CD4-positive, alpha-beta T cell treated with Interleukin-15 for 4 hours (primary cell): ENCODE measurements around the gene LMF2.

Experiments
- DNase-seq: peaks from one replicate; pipeline ENCODE4 v3.0.0-alpha.2; 2020; ENCODE audit warnings: low spot score

Gene LMF2, protein sequence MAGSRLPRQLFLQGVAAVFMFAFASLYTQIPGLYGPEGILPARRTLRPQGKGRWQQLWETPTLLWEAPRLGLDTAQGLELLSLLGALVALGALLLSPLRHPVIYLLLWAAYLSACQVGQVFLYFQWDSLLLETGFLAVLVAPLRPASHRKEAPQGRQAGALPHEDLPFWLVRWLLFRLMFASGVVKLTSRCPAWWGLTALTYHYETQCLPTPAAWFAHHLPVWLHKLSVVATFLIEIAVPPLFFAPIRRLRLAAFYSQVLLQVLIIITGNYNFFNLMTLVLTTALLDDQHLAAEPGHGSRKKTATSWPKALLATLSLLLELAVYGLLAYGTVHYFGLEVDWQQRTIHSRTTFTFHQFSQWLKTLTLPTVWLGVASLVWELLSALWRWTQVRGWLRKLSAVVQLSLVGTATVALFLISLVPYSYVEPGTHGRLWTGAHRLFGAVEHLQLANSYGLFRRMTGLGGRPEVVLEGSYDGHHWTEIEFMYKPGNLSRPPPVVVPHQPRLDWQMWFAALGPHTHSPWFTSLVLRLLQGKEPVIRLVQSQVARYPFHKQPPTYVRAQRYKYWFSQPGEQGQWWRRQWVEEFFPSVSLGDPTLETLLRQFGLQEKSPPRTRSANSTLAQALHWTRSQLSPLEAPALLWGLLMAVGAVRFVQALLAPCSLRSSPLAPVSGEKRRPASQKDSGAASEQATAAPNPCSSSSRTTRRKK

DNA sequence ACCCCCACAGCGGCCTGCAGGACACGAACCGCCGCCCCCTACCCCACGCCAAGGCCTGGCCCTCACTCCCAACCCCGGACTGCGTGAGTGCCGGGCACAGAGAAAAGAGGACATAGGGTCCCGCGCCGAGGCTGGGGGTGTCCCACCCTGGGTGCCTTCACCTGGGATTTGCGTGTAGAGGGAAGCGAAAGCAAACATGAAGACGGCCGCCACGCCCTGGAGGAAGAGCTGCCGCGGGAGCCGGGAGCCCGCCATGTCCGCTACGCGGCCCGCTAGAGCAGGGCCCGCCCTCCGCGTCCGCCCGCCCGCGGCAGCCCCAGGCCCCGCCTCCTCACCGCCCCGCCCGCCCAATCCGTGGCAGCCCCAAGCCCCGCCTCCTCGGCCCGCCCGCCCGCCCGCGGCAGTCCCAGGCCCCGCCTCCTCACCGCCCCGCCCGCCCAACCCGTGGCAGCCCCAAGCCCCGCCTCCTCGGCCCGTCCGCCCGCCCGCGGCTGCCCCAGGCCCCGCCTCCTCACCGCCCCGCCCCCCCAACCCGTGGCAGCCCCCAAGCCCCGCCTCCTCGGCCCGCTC is at the start of gene LMF2:
LMF2 (minus strand) TSS at position 282 of the 570 bp plus-strand sequence; CDS start at position 255, 27 bp downstream.
- peak; percentile 92 for DNase-seq

DNA sequence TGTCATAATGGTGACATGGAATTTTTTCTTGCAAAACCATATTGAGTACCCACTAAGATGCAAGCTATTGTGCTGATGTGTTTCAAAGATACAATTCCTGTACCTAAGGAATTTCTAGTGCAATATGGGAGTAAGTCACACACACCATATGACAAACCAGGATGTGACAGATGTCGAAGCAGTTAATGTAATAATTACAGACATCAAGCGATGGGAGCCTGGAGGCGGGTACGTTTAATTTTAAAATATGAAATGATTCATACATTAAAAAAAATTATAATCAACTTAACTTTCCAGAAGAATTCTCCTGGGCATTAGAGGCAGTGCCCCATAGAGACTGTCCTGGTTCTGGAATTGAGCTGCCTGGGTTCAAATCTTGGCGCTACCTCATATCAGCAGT is 49.2 kb upstream of the LMF2 start:
- no peak for DNase-seq

DNA sequence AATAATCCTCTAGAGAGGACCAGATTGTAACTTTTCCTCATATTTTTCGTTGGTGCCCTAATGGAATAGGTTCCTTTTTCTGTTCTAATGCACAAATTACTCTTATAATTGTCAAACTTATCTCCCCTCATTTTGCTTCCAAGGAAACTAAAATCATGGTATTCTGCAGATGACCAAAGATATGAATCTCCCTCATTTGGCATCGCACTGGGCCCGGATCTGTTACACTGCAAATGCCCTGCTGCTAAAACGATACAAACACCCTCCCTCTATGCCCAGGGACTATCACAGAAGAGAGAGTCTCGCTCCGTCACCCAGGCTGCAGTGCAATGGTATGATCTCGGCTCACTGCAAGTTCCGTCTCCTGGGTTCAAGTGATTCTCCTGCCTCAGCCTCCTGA is 45.8 kb upstream of the LMF2 start:
- no peak for DNase-seq

DNA sequence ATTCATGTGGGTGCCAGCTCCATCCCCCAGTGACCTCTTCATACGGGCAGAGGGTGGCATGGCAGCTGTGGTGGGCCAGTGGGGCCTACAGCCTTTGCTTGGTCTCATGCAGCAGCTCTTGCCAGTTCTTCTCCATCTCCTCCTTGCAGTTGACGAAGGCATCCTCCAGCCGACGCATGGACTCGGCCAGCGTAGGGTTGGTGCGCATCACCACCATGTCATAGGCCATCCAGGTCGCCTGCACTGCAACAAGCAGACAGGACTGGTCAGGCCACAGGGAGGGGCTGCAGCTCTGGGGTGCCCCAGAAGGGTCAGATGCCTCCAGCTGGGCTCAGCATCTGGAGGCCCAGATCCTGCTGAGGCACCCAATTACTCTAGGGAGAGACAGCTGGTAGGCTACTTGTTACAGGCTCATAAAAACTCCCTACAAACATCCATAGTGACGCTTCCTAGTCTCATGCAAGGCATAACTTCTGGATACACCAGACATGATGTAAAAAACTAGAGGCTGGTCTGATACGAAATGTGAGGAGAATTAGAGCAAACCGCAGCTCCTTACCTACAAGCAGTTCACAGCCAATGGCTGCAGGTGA is 43.8 kb upstream of the LMF2 start:
- no peak for DNase-seq

DNA sequence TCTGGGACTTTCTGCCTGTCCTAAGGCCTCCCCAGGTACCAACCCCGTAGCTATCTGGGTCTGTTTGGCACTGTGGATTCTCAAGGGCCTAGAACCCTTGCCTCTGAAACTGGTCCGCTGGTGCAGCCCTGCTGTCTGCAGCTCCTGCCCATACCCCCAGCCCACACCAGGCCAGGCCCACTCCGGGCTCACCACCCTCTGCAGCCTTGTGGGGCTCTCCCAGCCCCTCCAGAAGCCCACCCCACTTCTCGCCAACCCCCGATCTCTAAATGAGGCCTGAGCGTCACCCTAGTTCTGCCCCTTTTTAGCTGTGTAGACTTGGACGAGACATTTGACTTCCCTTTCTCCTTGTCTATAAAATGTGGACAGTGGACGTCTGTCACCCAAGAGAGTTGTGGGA is 42.9 kb upstream of the LMF2 start:
- no peak for DNase-seq

DNA sequence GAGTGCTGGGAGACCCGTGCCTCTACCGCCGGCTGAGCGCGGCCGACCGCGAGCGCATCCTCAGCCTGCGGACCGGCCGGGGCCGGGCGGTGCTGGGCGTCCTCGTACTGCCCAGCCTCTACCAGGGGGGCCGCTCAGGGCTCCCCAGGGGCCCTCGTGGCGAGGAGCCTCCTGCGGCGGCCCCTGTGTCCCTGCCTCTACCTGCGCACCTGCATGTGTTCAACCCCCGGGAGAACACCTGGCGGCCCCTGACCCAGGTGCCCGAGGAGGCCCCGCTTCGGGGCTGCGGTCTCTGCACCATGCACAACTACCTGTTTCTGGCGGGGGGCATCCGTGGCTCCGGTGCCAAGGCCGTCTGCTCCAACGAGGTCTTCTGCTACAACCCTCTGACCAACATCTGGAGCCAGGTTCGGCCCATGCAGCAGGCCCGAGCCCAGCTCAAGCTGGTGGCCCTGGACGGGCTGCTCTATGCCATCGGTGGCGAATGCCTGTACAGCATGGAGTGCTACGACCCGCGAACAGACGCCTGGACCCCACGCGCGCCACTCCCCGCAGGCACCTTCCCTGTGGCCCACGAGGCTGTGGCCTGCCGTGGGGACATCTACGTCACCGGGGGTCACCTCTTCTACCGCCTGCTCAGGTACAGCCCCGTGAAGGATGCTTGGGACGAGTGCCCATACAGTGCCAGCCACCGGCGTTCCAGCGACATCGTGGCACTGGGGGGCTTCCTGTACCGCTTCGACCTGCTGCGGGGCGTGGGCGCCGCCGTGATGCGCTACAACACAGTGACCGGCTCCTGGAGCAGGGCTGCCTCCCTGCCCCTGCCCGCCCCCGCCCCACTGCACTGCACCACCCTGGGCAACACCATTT is 41.7 kb upstream of the LMF2 start:
- no peak for DNase-seq

DNA sequence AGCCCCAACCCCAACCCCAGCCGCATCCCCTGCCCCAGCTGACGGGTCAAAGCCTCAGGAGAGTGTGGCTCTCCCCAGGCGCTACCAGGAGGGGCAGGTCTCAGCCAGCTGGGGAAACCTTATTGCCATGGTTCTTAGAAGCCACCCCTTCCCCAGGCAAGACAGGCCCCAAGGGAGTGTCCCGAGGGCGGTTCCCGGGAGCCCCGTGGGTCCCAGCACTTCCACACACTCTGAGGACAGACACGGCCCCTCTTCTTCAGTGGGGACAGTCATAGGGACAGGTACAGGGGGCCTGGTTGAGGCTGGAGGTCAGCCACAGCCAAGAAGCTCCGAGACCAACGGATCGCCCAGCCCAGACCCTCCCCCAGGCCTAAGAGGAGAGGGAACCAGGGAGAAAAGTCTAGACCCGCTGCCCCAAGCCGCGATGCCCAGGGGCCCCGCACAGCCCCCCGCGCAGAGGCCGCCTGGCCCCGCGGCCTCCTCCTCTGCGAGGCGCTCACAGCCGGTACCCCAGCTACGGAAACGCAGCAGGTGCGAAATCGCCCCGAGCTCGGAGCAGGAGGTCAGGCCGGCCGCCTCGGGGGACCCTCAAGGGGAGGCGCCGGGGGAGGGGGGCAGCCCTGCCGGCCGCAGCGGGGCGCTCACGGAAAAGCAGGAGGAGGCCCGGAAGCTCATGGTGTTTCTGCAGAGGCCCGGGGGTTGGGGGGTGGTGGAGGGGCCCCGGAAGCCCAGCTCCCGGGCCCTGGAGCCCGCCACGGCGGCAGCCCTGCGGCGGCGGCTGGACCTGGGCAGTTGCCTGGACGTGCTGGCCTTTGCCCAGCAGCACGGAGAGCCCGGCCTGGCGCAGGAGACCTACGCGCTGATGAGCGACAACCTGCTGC is 40.8 kb upstream of the LMF2 start:
- peak; percentile 57 for DNase-seq

DNA sequence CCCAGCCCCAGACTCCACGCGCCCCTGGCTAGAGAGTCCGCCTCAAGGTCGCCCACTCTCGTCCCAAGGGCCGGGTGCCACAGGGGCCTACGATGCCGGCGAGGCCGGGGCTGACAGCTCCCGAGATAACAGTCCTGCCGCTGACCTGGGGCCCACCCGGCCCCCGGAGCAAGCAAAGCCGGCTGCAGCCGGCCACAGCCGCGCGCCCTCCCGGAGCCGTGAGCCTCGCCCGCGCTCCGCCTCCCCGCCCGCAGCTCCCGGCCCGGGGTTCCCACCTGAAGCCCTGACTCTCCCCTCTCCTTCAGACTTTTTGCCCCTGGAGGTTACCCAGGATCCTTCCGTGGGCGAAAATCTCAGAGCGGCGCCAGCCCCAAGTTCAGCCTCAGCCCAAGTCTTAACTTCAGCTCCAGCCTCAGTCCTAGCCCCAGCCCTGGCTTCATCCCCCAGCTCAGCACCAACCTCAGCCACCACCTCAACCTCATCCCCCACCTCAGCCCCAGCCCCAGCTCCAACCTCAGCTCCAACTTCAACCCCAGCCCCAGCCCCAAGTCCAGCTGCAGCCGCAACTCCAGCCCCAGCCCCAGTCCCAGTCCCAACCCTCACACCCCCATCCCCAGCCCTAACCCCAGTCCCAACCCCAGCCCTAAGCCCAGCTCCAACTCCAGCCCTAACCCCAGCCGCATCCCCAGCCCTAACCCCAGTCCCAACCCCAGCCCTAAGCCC is 39.9 kb upstream of the LMF2 start:
- no peak for DNase-seq

DNA sequence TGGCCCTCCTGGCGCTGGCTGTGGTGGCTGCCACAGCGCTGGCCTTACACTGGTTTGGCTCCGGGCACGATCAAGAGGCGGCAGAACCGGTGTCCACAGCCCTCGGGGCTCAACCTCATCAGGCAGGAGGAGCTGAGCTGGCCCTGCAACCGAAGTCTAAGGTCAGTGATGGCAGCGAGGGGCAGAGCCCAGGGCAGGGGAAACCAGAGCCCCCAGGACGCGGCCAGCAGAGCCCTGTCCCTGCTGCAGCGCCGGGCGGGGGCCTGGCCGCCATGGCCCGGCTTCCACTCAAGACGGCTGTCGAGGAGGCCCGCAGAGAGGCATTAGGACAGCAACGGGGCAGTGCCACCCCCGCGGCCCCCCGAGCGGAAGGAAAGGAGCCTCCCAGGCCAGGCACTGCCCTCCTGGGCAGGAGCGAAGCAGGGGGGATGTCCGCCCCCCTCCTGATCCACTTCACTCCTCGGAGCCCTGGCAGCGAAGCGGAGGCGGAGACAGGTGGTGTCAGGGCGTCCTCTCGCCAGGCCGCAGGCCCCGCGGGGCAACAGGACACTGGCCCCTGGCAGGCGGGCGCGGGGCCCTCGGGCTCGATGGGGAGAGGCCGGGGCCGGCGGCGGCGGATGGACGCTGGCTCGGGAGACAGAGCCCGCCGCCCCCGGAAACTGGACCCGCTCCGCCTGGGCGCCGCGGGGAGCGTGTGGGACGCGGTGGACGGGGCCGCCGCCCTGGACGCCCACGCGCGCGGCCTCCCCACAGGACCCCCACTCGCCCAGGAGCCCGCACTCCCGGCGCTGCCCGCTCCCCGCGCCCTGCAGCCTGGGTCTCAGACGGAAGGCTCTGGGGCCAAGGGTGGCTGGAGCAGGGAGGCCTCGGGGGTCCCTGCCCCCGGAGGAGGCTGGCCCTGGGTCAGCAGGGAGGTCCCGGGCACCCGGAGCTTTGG is 39.1 kb upstream of the LMF2 start:
- no peak for DNase-seq

DNA sequence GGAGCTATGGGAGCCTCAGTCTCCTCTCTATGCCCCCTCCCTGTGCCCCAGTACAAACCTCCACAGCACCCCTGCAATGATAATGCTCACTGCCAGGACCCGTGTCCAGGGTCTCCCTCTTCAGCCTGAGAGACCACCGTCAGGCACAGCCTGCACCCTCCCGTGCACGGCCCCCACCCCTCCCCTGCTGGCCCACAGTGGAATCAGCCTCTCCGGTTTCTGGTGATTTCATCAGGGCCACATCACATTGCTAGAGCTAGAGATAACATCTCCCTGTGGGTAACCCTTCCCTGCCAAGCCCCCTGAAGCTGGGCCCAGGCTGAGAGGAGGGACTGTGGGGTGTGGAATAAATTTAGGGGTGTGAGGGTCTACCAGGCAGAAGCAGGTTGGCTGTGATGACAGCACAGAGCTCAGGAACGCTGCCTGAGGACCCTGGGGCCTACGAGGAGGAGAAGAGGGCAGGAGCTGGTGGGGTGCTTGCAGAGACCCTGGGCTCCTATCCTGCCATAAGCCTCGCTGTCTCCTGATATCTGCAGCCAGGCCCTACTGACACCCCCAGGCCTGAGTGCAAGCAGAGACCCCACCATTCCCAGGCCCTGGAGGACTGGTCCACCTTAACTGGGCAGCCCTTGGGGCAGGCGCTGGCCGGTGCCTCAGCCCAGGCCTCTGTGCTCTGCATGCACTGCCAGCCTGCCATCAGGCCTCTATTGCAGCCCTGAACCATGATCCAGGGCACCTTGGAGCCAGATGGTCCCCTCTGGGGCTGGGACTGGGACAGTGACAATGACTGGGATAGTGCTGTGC is 38.2 kb upstream of the LMF2 start, which contains the start of gene KLHDC7B:
KLHDC7B (plus strand) TSS at position 378 of the 804 bp plus-strand sequence; CDS start at position 723, 345 bp downstream.
- peak; percentile 41 for DNase-seq

DNA sequence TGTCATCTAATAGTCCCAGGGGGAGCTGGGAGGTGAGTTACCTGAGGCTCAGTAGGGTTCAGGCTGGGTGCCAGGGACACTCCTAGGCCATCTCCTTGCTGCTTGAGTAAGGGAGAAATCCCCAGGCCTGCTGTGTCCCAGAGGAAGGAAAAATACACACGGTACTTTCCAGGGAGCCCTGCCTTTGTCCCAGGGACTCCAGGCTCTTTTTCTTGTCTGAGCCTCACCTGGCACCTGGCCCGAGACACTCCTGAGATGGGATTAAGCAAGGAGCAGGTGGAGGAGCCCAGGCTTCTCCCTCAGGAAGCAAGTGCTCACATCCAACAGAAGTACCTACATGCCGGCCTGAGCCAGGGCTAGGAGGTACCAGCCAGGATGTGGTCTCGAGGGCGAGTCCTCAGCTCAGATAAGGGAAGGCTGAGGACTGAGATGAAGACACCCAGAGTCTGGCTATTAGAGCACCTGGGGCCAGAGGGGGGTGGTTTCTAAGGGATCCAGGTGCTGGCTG is 37.3 kb upstream of the LMF2 start:
- DNase-seq, result no peak

DNA sequence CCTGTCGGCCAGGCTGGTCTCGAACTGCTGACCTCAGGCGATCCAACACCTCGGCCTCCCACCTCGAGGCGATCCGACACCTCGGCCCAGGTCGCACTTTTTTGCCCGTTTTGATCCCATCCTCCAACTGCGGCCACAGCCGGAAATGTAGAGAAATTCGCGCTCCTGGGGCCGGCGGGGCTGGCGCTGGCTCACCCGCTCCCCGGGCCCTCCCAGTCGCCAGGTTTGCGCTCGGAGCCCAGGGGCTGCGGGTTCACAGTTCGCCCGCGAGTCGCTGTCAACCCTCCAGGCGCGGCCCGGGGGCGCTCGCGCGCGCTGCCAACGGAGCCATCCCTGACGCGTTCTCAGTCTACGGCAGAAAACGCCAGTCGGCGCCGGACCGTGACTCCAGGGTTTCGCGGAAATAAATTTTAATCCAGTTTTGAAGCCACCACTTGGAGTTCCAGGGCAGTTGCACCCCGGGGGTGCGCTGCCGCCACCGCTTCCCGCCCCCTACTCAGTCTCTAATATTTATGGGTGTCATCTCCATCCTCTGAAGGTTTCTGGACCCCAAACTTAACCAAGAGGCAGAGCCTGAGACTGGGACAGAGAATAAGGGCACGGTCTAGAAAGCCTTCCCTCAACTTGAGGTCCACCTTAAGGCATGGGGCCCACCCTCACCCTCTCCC is 36.7 kb upstream of the LMF2 start:
- DNase-seq, result peak; percentile 86

DNA sequence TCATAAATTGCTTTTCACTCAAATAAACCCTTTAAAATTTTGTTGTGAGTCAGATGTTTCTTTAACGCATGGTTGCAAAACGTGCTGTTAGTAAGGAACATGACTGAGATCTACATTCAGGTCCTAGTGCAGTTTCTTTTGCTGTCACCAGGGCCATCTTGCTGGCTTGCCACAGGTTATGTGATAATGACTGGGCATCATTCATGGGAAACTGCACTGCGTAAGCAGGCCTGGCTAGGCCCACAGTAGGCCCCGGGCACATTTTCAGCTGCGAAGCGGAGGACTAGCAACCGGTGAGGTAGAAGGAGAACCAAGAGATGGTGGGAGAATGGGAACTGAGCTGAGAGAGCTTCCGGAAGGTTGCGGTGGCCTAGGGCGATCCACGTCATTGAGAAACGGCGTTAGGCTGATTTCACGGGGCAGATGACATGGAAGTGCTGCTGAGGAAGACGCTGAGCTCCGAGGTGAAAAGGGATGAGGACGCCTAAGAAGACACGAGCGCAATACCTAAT is 35.0 kb upstream of the LMF2 start:
- no peak for DNase-seq

DNA sequence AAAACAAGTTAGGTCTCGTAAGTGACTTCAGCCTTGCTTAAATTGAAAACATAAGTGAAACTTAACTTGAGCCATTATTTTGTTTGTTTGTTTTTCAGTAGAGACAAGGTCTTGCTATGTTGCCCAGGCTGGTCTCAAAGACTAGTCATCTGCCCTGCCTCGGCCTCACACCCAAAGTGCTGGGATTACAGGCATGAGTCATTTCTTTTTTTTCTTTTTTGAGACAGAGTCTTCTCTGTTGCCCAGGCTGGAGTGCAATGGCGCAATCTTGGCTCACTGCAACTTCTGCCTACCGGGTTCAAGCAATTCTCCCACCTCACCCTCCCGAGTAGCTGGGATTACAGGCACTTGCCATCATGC is 34.1 kb upstream of the LMF2 start:
- DNase-seq, result peak; percentile 52

DNA sequence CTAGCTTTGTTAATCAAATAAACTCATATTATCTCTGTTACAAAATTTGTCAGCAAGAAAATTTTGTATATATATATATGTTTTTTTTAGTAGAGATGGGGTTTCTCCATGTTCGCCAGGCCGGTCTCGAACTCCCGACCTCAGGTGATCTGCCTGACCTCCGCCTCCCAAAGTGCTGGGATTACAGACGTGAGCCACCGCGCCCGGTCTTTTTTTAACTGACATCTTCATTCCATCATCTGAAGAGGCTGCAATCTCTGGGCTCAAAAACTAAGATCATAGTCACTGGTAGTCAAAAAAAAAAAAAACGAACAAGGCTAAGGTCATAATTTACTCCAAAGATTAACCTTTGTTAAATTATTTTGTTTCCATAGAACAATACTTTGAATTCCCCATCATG is 32.9 kb upstream of the LMF2 start:
- no peak for DNase-seq

DNA sequence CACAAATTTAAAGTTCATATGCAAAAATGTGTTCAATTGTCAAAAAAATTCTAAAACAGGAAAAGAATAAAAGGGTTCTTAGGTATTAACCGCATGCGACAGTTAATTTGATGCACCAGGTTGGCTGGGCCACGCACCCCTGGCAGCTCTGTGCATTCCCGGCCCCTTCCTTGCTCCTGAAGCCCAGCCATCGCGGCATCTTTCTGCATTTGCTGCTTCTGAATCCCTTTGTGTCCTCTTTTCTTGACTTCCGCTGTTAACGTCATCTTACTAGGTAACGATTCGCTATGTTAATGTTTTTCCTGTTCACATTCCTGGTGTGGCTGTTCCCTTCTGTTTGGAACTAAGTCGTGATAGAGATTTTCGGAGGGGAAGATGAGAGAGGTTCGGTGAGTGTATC is 30.3 kb upstream of the LMF2 start:
- no peak for DNase-seq

DNA sequence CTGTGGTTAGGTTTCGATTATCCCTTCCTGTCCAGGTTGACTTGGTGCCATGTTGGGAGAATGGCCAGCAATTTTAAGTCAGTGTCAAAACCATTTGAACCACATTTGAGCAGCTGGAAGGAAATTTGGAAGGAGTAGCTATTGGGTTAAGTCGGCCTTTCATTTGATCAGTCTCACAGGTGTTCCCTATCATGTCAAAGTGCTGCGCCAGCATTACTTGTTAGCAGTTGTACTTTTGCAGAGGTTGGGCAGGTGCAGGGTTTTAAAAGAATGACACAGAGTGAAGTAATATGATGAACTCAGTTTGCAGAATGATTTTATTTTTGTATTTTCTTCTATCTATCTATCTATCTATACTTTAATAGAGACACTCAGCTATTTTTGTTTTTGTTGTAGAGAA is 28.7 kb upstream of the LMF2 start:
- no peak for DNase-seq
